IMR-90 (cell line): ENCODE data around the gene CXCL1. TPM values are rescaled to one million over a fixed set of nuclear protein-coding genes. Genes with fewer than 3 reads are reported as not detected.

Experiments used
- ATAC-seq: fragments of 200-7000 bp; cut with Tn5 transposase; 2 replicates; pipeline ENCODE4 v1.9.1; 2020; ENCODE audit warnings: low read depth, mild to moderate bottlenecking, moderate library complexity
- BruUV-seq: library from RNA; stranded (reverse); fragments of 400-500 nt; replicated peaks from 2 replicates; lab custom pipeline; 2021; lab: Mats Ljungman, UMichigan
- CTCF ChIA-PET: fragments of 300-600 bp; formaldehyde crosslinking; extraction: SDS; loops from one replicate; lab custom pipeline; 2021; ENCODE audit warnings: antibody characterized with exemption; lab: Yijun Ruan, JAX
- POLR2A ChIA-PET: fragments of 300-600 bp; sonication (Branson Sonifier 250); formaldehyde crosslinking; loops from one replicate; lab custom pipeline; 2022; ENCODE audit warnings: antibody characterized with exemption; ENCODE audit not compliant: unreplicated experiment; lab: Charles Lee
- DNase-seq: peaks from one replicate; pipeline ENCODE4 v3.0.0; 2013
- H2AFZ ChIP-seq: replicated peaks from 2 replicates; pipeline ENCODE3; 2013; ENCODE audit warnings: low read length, mild to moderate bottlenecking; ENCODE audit not compliant: poor library complexity
- H2AK5ac ChIP-seq: 2 replicates; pipeline ENCODE4 v1.6.1; 2013; ENCODE audit warnings: low read depth, low read length, inconsistent platforms
- H2AK9ac ChIP-seq: replicated peaks from 2 replicates; pipeline ENCODE3; 2013; ENCODE audit warnings: mild to moderate bottlenecking, low read depth, low read length, moderate library complexity; ENCODE audit not compliant: poor library complexity
- H2BK120ac ChIP-seq: 2 replicates; pipeline ENCODE4 v1.6.1; 2013; ENCODE audit warnings: low read depth, low read length, inconsistent platforms
- H2BK15ac ChIP-seq: 3 replicates; pipeline ENCODE4 v1.6.1; 2013; ENCODE audit warnings: low read depth, low read length, inconsistent platforms
- H2BK20ac ChIP-seq: 2 replicates; pipeline ENCODE4 v1.6.1; 2013; ENCODE audit warnings: low read depth, mild to moderate bottlenecking, inconsistent platforms, low read length, moderate library complexity
- H2BK5ac ChIP-seq: 2 replicates; pipeline ENCODE4 v1.6.1; 2013; ENCODE audit warnings: mild to moderate bottlenecking, low read depth, low read length, inconsistent platforms; ENCODE audit not compliant: poor library complexity, severe bottlenecking
- H3K14ac ChIP-seq: replicated peaks from 2 replicates; pipeline ENCODE4 v1.6.1; 2013; ENCODE audit warnings: low read depth, low read length, inconsistent platforms
- H3K18ac ChIP-seq: 2 replicates; pipeline ENCODE4 v1.6.1; 2013; ENCODE audit warnings: low read depth, low read length, control low read depth
- H3K23ac ChIP-seq: 2 replicates; pipeline ENCODE4 v1.6.1; 2013; ENCODE audit warnings: low read depth, low read length, inconsistent platforms
- H3K27ac ChIP-seq: 2 replicates; pipeline ENCODE4 v1.5.1; 2013; ENCODE audit warnings: mild to moderate bottlenecking, control low read depth, low read length; ENCODE audit not compliant: insufficient read depth
- H3K27me3 ChIP-seq: 2 replicates; pipeline ENCODE4 v1.6.1; 2013; ENCODE audit warnings: low read length; ENCODE audit not compliant: control insufficient read depth, insufficient read depth
- H3K36me3 ChIP-seq: 2 replicates; pipeline ENCODE4 v1.6.1; 2013; ENCODE audit warnings: low read length, mixed read lengths; ENCODE audit not compliant: control insufficient read depth, insufficient read depth
- H3K4ac ChIP-seq: 2 replicates; pipeline ENCODE4 v1.6.1; 2013; ENCODE audit warnings: low read depth, low read length, inconsistent platforms
- H3K4me1 ChIP-seq: 2 replicates; pipeline ENCODE4 v1.6.1; 2013; ENCODE audit warnings: low read length, mixed read lengths; ENCODE audit not compliant: control insufficient read depth, insufficient read depth
- H3K4me2 ChIP-seq: 2 replicates; pipeline ENCODE4 v1.6.1; 2013; ENCODE audit warnings: low read depth, mild to moderate bottlenecking, control low read depth, low read length, moderate library complexity
- H3K4me3 ChIP-seq: 2 replicates; pipeline ENCODE4 v1.5.1; 2013; ENCODE audit warnings: low read depth, mild to moderate bottlenecking, control low read depth, low read length, moderate library complexity; ENCODE audit not compliant: insufficient read depth
- H3K56ac ChIP-seq: 2 replicates; pipeline ENCODE4 v1.6.1; 2013; ENCODE audit warnings: low read length, inconsistent platforms; ENCODE audit not compliant: insufficient read depth; ENCODE audit errors: extremely low read depth
- H3K79me1 ChIP-seq, 2 experiments: 2 replicates each; pipeline ENCODE4 v1.6.1; 2013; ENCODE audit warnings: low read length in 2 of 2, inconsistent platforms in 1 of 2, low read depth in 1 of 2
- H3K9ac ChIP-seq: 2 replicates; pipeline ENCODE4 v1.6.1; 2013; ENCODE audit warnings: low read depth, low read length, control low read depth
- H3K9me1 ChIP-seq: 2 replicates; pipeline ENCODE4 v1.6.1; 2013; ENCODE audit warnings: low read length, inconsistent platforms; ENCODE audit not compliant: insufficient read depth
- H3K9me3 ChIP-seq: 2 replicates; pipeline ENCODE4 v1.6.1; 2013; ENCODE audit warnings: low read length; ENCODE audit not compliant: control insufficient read depth, insufficient read depth
- H4K20me1 ChIP-seq: 2 replicates; pipeline ENCODE4 v1.6.1; 2013; ENCODE audit warnings: low read length, inconsistent platforms; ENCODE audit not compliant: insufficient read depth
- H4K5ac ChIP-seq: 2 replicates; pipeline ENCODE4 v1.6.1; 2013; ENCODE audit warnings: mild to moderate bottlenecking, low read depth, low read length, control low read depth
- H4K8ac ChIP-seq, 2 experiments: 2 replicates each; pipeline ENCODE4 v1.6.1; 2013; ENCODE audit warnings: low read depth in 2 of 2, low read length in 2 of 2, control low read depth in 1 of 2, inconsistent platforms in 1 of 2
- H4K91ac ChIP-seq: 2 replicates; pipeline ENCODE4 v1.6.1; 2013; ENCODE audit warnings: low read depth, low read length, inconsistent platforms; ENCODE audit not compliant: insufficient read depth
- CEBPB ChIP-seq: IDR thresholded peaks from 2 replicates; pipeline ENCODE4 v1.6.1; 2012; ENCODE audit warnings: low read depth, low read length, improper control_type of control experiment
- RAD21 ChIP-seq: IDR thresholded peaks from 2 replicates; pipeline ENCODE4 v1.6.1; 2012; ENCODE audit warnings: low read length, improper control_type of control experiment
- WGBS, 2 experiments: methylation state at CpG; one replicate each; pipeline versions ENCODE4 v1.1.5 to v1.1.7; 2013; ENCODE audit warnings: missing lambda C conversion rate in 2 of 2; ENCODE audit not compliant: insufficient read length in 1 of 2; ENCODE audit errors: extremely low coverage in 2 of 2; 5-methylcytosine and 5-hydroxymethylcytosine counted together
- dilution Hi-C: fragments of 300-500 bp; cut with HindIII; formaldehyde crosslinking; loops from one replicate; pipeline ENCODE4 v1.14.3; 2018; ENCODE audit warnings: low sequenced_read_pairs; ENCODE audit not compliant: unreplicated experiment
- in situ Hi-C: fragments of 300-500 bp; cut with MboI; formaldehyde crosslinking; loops from 3 replicates; pipeline ENCODE4 v1.14.3; 2019; ENCODE audit warnings: low sequenced_read_pairs, inconsistent platforms, mixed read lengths
- intact Hi-C: fragments of 100-400 bp; cut with micrococcal nuclease; formaldehyde crosslinking; loops from 2 replicates; pipeline ENCODE4 v1.10.0; 2022
- polyA plus RNA-seq, 3 experiments: library from polyadenylated mRNA; depleted of rRNA; stranded (reverse); fragments of >200 nt; gene quantifications; 2 replicates each; pipeline ENCODE4 v1.2.3, GENCODE V29; 2012; ENCODE audit warnings: low replicate concordance in 1 of 3
- total RNA-seq: library from RNA; depleted of rRNA; stranded (reverse); fragments of >200 nt; gene quantifications from 2 replicates; pipeline ENCODE4 v1.2.3, GENCODE V29; 2012

CXCL1 gene
- total and polyA plus RNA-seq, 2 of the 4 experiments (the other 2 are of a cell fraction) = 2.0 TPM; not detected in 1

DNA sequence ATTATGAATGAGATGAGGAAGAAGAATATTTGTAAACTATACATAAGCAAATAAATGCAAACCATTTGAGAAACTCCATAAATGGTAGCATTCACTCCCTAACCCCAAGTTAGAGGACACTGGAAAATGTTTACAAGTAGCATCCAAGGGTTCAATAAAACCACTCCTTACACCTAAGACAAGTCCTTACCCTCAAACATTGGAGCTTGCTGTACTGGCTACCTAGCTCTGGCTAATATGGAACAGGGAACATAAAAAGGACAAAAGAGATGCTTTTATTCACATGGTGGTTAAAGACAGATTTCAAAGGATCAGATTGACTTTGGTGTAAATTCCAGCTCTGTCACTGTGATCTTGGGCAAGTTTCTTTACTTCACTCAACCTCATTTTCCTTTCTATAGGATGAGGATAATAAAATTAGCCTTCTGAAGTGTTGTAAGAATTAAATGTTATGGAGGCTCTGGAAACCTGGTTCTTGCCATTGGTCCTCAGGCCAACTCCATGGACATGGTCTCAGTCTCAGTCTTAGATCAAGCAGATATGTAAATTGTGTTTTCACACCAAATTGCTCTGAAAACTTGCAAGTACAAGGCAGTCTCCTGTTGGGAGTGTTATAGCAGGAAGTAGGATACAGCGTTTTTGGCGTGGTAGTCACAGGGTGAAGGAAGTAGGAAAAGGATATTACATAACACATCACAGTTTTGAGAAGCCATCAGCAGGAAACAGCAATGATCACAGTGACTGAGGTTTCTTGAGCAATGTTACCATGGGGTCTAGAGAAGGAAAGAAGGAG lies 3.3 kb downstream of the CXCL1 start (continued):
- TF ChIP-seq CEBPB = no peak

DNA sequence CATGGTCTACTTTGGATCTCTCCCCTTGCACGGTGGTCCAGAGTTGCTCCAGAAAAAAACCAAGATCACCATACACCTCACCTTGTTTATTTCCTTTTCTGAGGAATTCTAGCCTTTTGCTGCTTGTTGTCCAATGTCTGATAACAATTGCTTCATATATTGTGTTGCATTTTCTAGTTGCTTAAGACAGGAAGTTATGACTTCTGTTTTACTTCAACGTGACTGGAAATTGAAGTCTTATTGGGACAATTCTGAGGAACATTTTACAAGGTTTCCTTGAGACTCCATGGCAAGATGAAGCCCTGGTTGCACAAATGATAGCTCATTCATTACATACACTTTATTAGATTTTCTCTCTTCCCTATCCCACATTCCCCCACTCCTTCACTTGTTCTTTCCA lies 5.2 kb downstream of the CXCL1 start:
- peaks cover 38% of the 10 kb centered on the region for H3K27me3 ChIP-seq
- WGBS, 2 experiments = no CpG with 5 or more reads among the region's 2 CpGs
- no peak overlapping the region for H3K18ac ChIP-seq
- no peaks in the 10 kb centered on the region for H3K4me1 ChIP-seq
- H4K5ac ChIP-seq = no peak overlapping the region
- no peak overlapping the region for H2BK15ac ChIP-seq
- dilution Hi-C loops (no loop called here), intact Hi-C loops (no loop called here), in situ Hi-C loops (no loop called here)
- H4K8ac ChIP-seq = no peak overlapping the region
- POLR2A ChIA-PET = no interaction called here
- no peak overlapping the region for H3K4me3 ChIP-seq
- H4K20me1 ChIP-seq = no peaks in the 10 kb centered on the region
- H3K36me3 ChIP-seq = no peaks in the 10 kb centered on the region
- H3K79me1 ChIP-seq = no peaks in the 10 kb centered on the region
- H3K9ac ChIP-seq = no peak overlapping the region
- no peak overlapping the region for H2AK9ac ChIP-seq
- BruUV-seq = no TSS peak
- H3K56ac ChIP-seq = no peak overlapping the region
- no peak overlapping the region for H3K4me2 ChIP-seq
- H2BK120ac ChIP-seq = no peak overlapping the region
- no peak overlapping the region for H2AK5ac ChIP-seq
- no peak overlapping the region for H2AFZ ChIP-seq
- CTCF ChIA-PET = no interaction called here
- no peak overlapping the region for H3K27ac ChIP-seq
- no peak overlapping the region for H2BK20ac ChIP-seq
- no peak overlapping the region for H3K4ac ChIP-seq
- ATAC-seq = no peak
- no peak overlapping the region for H2BK5ac ChIP-seq
- no peaks in the 10 kb centered on the region for H3K9me1 ChIP-seq
- DNase-seq = no peak
- H3K9me3 ChIP-seq = no peaks in the 10 kb centered on the region; the same call in 1 of the 2 replicates
- H3K14ac ChIP-seq = no peak overlapping the region
- H4K91ac ChIP-seq = no peak overlapping the region
- H3K23ac ChIP-seq = no peak overlapping the region
- TF ChIP-seq RAD21 = no peak
